AG09309 (cell line): ENCODE measurements around the gene HMGA1.
A peak's percentile ranks its signal among the peaks of the same experiment; 100 is the strongest.

Experiments used
- DNase-seq: peaks from one replicate; pipeline ENCODE4 v3.0.0-alpha.2; 2010; ENCODE audit warnings: low read depth
- H3K4me3 ChIP-seq: 2 replicates; pipeline ENCODE4 v1.5.1; 2011; ENCODE audit warnings: mild to moderate bottlenecking, low read depth, low read length, moderate library complexity; ENCODE audit not compliant: control insufficient read depth
- CTCF ChIP-seq: IDR thresholded peaks from 2 replicates; pipeline ENCODE4 v1.5.1; 2011; ENCODE audit warnings: mild to moderate bottlenecking, low read depth, low read length, inconsistent platforms; ENCODE audit not compliant: insufficient read depth, control insufficient read depth; ENCODE audit errors: missing control alignments

HMGA1 gene

GRCh38 chr6:34205916-34206315 is 30.8 kb upstream of the HMGA1 start:
- TF ChIP-seq CTCF: no peak
- H3K4me3 ChIP-seq: no peak overlapping the region
- DNase-seq: no peak

- no peak for DNase-seq
- TF ChIP-seq CTCF: no peak
- H3K4me3 ChIP-seq: no peak overlapping the region
Measured at GRCh38 chr6:34206726-34207125, 29.9 kb upstream of the HMGA1 start.

GRCh38 chr6:34207695-34208443 is 28.8 kb upstream of the HMGA1 start:
- H3K4me3 ChIP-seq: no peak overlapping the region
- no peak for TF ChIP-seq CTCF
- DNase-seq: no peak

- DNase-seq: no peak
- H3K4me3 ChIP-seq: no peak overlapping the region
- TF ChIP-seq CTCF: no peak
Measured at GRCh38 chr6:34213772-34214171, 22.9 kb upstream of the HMGA1 start.

- TF ChIP-seq CTCF: no peak
- H3K4me3 ChIP-seq: no peak overlapping the region
- DNase-seq: no peak
Measured at GRCh38 chr6:34218691-34219090, 18.0 kb upstream of the HMGA1 start.

- DNase-seq: no peak
- no peak for TF ChIP-seq CTCF
- H3K4me3 ChIP-seq: peak overlapping the region; percentile 13; the same call in 1 of the 2 replicates
Measured at GRCh38 chr6:34223381-34223955, 13.2 kb upstream of the HMGA1 start.
